ENCODE measurements around the gene DMD.

GRCh38 chrX:31228415-31228832 is 1982.9 kb downstream of the DMD start:
- TF ChIP-seq CTCF (IDR thresholded peaks at IDR 0.05) (no peak), POLR2A (IDR thresholded peaks at IDR 0.05) (no peak)
